Testis (tissue), 3 donors: Measurements from ENCODE around the gene UGT1A1. TPM values are rescaled to one million over a fixed set of nuclear protein-coding genes. Genes with fewer than 3 reads are reported as not detected.

ENCODE experiments used
- DNase-seq: peaks from one replicate; pipeline ENCODE4 v3.0.0-alpha.2; 2019
- H3K27ac ChIP-seq, 2 donors: fragments of 200-600 bp; sonication (generic); one replicate each; pipeline ENCODE4 v1.5.1; 2019
- H3K27me3 ChIP-seq: fragments of 200-600 bp; sonication (generic); one replicate; pipeline ENCODE4 v1.5.1; 2019
- H3K36me3 ChIP-seq: fragments of 200-600 bp; sonication (generic); one replicate; pipeline ENCODE4 v1.5.1; 2017; ENCODE audit warnings: low read depth; ENCODE audit errors: missing control alignments
- H3K4me1 ChIP-seq: fragments of 200-600 bp; sonication (generic); one replicate; pipeline ENCODE4 v1.5.1; 2019
- H3K4me3 ChIP-seq, 2 donors: fragments of 200-600 bp; sonication (generic); one replicate each; pipeline ENCODE4 v1.5.1; 2017 to 2019
- H3K9me3 ChIP-seq: fragments of 200-600 bp; sonication (generic); one replicate; pipeline ENCODE4 v1.5.1; 2017
- CTCF ChIP-seq, 3 experiments: fragments of 450-650 bp in 2 of 3; fragments of 200-600 bp in 1 of 3; sonication (generic) in 1 of 3; IDR thresholded peaks; one replicate each; pipeline ENCODE4 v1.5.1; 2016 to 2019; ENCODE audit warnings: antibody characterized with exemption in 3 of 3, mild to moderate bottlenecking in 2 of 3, moderate library complexity in 1 of 3
- POLR2A ChIP-seq: fragments of 450-650 bp; IDR thresholded peaks from one replicate; pipeline ENCODE4 v1.6.1; 2017; ENCODE audit warnings: antibody characterized with exemption, mild to moderate bottlenecking, moderate library complexity
- WGBS, 2 donors: methylation state at CpG; one replicate each; pipeline ENCODE4 v1.1.5; 2018; 5-methylcytosine and 5-hydroxymethylcytosine counted together
- intact Hi-C: fragments of 100-400 bp; cut with DNase I; formaldehyde crosslinking; loops from one replicate; pipeline ENCODE4 v1.15.1; 2023; ENCODE audit warnings: low total_unique reads
- polyA plus RNA-seq: library from polyadenylated mRNA; stranded (reverse); fragments of 350-450 nt; fragmentation: Illumina TruSeq; extraction: RNeasy Lipid Tissue Mini Kit (QIAGEN cat#74804); gene quantifications from one replicate; pipeline ENCODE4 v1.2.3, GENCODE V29; 2014; ENCODE audit warnings: low read depth, low replicate concordance; ENCODE audit not compliant: insufficient read depth
- total RNA-seq, 2 donors: library from RNA; depleted of rRNA; stranded (reverse); fragments of >200 nt; gene quantifications; one replicate each; pipeline ENCODE4 v1.2.3, GENCODE V29; 2016

Gene UGT1A1
- total and polyA plus RNA-seq, 3 donors from 2014 or later = 0.24 to 0.34 (median 0.31) TPM

- WGBS, 2 donors = 55 to 72% methylated on average over 2 of the region's 2 CpGs
- H3K27me3 ChIP-seq = no peaks in the 10 kb centered on the region
- H3K4me3 ChIP-seq = no peak overlapping the region
- intact Hi-C loops = no loop called here
- TF ChIP-seq POLR2A (no peak), CTCF (IDR thresholded peaks at IDR 0.05) (no peak)
- no peak overlapping the region for H3K27ac ChIP-seq
- no peaks in the 10 kb centered on the region for H3K4me1 ChIP-seq
- DNase-seq = no peak
- no peaks in the 10 kb centered on the region for H3K9me3 ChIP-seq
- H3K36me3 ChIP-seq = no peaks in the 10 kb centered on the region
Measured at GRCh38 chr2:233816334-233816733, 56.3 kb downstream of the UGT1A1 start.

GRCh38 chr2:233816771-233817170, 56.7 kb downstream of the UGT1A1 start:
- H3K4me3 ChIP-seq = no peak overlapping the region
- H3K27ac ChIP-seq = no peak overlapping the region
- no peaks in the 10 kb centered on the region for H3K9me3 ChIP-seq
- intact Hi-C loops = no loop called here
- TF ChIP-seq CTCF (IDR thresholded peaks at IDR 0.05) (no peak), POLR2A (no peak)
- no peak for DNase-seq
- H3K4me1 ChIP-seq = no peaks in the 10 kb centered on the region
- 71 to 77% methylated on average over 4 of the region's 4 CpGs for WGBS, 2 donors
- H3K27me3 ChIP-seq = no peaks in the 10 kb centered on the region
- H3K36me3 ChIP-seq = no peaks in the 10 kb centered on the region

- DNase-seq = no peak
- intact Hi-C loops = no loop called here
- 83 to 100% methylated on average over 2 to 3 of the region's 3 CpGs for WGBS, 2 donors
- Histone ChIP-seq H3K4me1 (no peaks in the 10 kb centered on the region), H3K36me3 (no peaks in the 10 kb centered on the region), H3K27ac (no peak overlapping the region), H3K27me3 (no peaks in the 10 kb centered on the region), H3K4me3 (no peak overlapping the region), H3K9me3 (no peaks in the 10 kb centered on the region)
- no peak for TF ChIP-seq POLR2A
- no peak for TF ChIP-seq CTCF (IDR thresholded peaks at IDR 0.05)
Measured at GRCh38 chr2:233817361-233817911, 57.4 kb downstream of the UGT1A1 start.

- no peak for DNase-seq
- Histone ChIP-seq H3K27ac (no peak overlapping the region), H3K27me3 (no peaks in the 10 kb centered on the region), H3K36me3 (no peaks in the 10 kb centered on the region), H3K4me3 (no peak overlapping the region), H3K9me3 (no peaks in the 10 kb centered on the region), H3K4me1 (no peaks in the 10 kb centered on the region)
- 91 to 97% methylated on average over 10 to 11 of the region's 11 CpGs for WGBS, 2 donors
- intact Hi-C loops = no loop called here
- TF ChIP-seq POLR2A (no peak), CTCF (IDR thresholded peaks at IDR 0.05) (no peak)
Measured at GRCh38 chr2:233817995-233818638, 58.0 kb downstream of the UGT1A1 start.
